ENCODE results near the gene GRAP. TPM values are rescaled to one million over a fixed set of nuclear protein-coding genes. Genes with fewer than 3 reads are reported as not detected.

The GRAP gene
- total RNA-seq, 1 experiment from 2014 or later = 0.55 TPM

DNA sequence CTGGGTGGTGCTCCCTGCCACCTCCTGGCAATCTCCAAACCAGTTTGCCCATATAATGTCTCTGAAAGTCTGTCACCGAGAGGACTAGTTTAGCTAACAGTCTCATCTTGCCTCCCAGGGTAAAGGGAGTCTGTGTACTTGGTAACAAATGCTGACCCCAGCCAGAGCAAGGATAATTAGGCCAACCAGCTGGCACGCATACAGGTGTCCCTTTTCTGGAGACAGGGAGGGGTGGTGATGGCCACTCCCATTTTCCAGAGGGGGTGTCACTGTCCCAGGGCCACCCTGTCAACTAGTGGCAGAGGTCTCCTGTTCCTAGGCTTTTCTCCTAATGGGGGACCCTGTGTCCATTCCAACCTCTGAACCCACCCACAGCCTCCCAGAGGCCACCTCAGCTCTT is 50.3 kb downstream of the GRAP start:
- Histone ChIP-seq H3K4me2 (ENCODE audit: insufficient read depth, insufficient read length, low read length) (no peak overlapping the region), H3K9me3 (ENCODE audit: control insufficient read depth, low read depth, low read length) (no peaks in the 10 kb centered on the region), H3K79me1 (ENCODE audit: insufficient read depth, low read depth, low read length, poor library complexity, severe bottlenecking) (no peaks in the 10 kb centered on the region), H3K4ac (ENCODE audit: low read depth, low read length) (no peak overlapping the region), H2BK120ac (ENCODE audit: low read depth, low read length, poor library complexity, severe bottlenecking) (no peak overlapping the region), H3K23me2 (ENCODE audit: insufficient read length, low read depth, low read length, poor library complexity, severe bottlenecking) (no peaks in the 10 kb centered on the region), H3K18ac (ENCODE audit: insufficient read length, low read depth, low read length) (no peak overlapping the region), H3K27me3 (ENCODE audit: insufficient read depth, low read length) (no peaks in the 10 kb centered on the region), H2BK20ac (ENCODE audit: low read depth, low read length, poor library complexity, severe bottlenecking) (no peak overlapping the region), H4K8ac (replicated peaks; ENCODE audit: insufficient read length, low read depth, low read length) (no peak overlapping the region), H4K20me1 (ENCODE audit: control insufficient read depth, insufficient read depth, insufficient read length) (no peaks in the 10 kb centered on the region), H4K5ac (ENCODE audit: insufficient read length, low read depth, low read length) (no peak overlapping the region), H3K27ac (ENCODE audit: insufficient read length, low read depth, low read length) (no peak overlapping the region), H2BK15ac (ENCODE audit: low read depth, low read length) (no peak overlapping the region), H3K79me2 (ENCODE audit: insufficient read depth, low read length) (peaks cover 1% of the 10 kb centered on the region; the same call in 1 of the 2 replicates), H2BK5ac (ENCODE audit: insufficient read length, low read length) (no peak overlapping the region), H3K56ac (ENCODE audit: insufficient read length, low read depth, low read length) (no peak overlapping the region), H2AK5ac (ENCODE audit: insufficient read length, low read length) (no peak overlapping the region), H2AFZ (ENCODE audit: low read length) (no peak overlapping the region), H3K23ac (ENCODE audit: insufficient read length, low read depth, low read length) (no peak overlapping the region), H3K4me1 (ENCODE audit: insufficient read depth, low read length) (no peaks in the 10 kb centered on the region), H4K91ac (ENCODE audit: insufficient read length, low read depth, low read length) (no peak overlapping the region), H3K14ac (ENCODE audit: insufficient read depth, low read length) (no peak overlapping the region), H2BK12ac (ENCODE audit: insufficient read length, low read depth, low read length) (no peak overlapping the region), H3T11ph (ENCODE audit: low read length) (no peak overlapping the region), H3K9ac (ENCODE audit: extremely low read depth, insufficient read length, low read length) (no peak overlapping the region)
- no peak for DNase-seq
- peaks cover 4 to 8% of the 10 kb centered on the region in 2 experiments for H3K9me3 Mint-ChIP-seq
- no CpG with 5 or more reads among the region's 2 CpGs for WGBS (ENCODE audit: extremely low coverage, insufficient read length, low lambda C conversion rate)
- no peaks in the 10 kb centered on the region; the same call in 1 of the 2 replicates for H3K27me3 Mint-ChIP-seq (ENCODE audit: low read depth)
- no peak for TF ChIP-seq CTCF (conservative IDR thresholded peaks at IDR 0.05)
- H3K4me1 Mint-ChIP-seq = peaks cover 5 to 9% of the 10 kb centered on the region in 2 experiments; a peak in 3 of 4 replicates
- no peak overlapping the region for H3K27ac Mint-ChIP-seq
- peaks cover 20 to 49% (median 33%) of the 10 kb centered on the region in 3 experiments for H3K36me3 Mint-ChIP-seq (ENCODE audit: insufficient read depth in 1 of 3, low read depth in 3 of 3)
- no peak overlapping the region for H3K4me3 Mint-ChIP-seq

Data from H9 (cell line).